Endodermal cell (in vitro differentiated cells): Measurements from ENCODE around the gene P2RX6. TPM values are rescaled to one million over a fixed set of nuclear protein-coding genes. Genes with fewer than 3 reads are reported as not detected.

Source experiments
- DNase-seq: peaks from one replicate; pipeline ENCODE4 v3.0.0-alpha.2; 2017
- H3K27ac ChIP-seq: 2 replicates; pipeline ENCODE4 v1.5.1; 2013; ENCODE audit warnings: mild to moderate bottlenecking, low read depth, low read length, moderate library complexity
- H3K27me3 ChIP-seq: 2 replicates; pipeline ENCODE4 v1.6.1; 2013; ENCODE audit warnings: mild to moderate bottlenecking, low read length, moderate library complexity; ENCODE audit not compliant: insufficient read depth, control insufficient read depth, poor library complexity, severe bottlenecking
- H3K36me3 ChIP-seq: 2 replicates; pipeline ENCODE4 v1.7.0; 2013; ENCODE audit warnings: mild to moderate bottlenecking, low read length, moderate library complexity; ENCODE audit not compliant: control insufficient read depth, insufficient read depth
- H3K4me1 ChIP-seq: one replicate; pipeline ENCODE4 v1.7.0; 2013; ENCODE audit warnings: low read length; ENCODE audit not compliant: control insufficient read depth, insufficient read depth
- H3K4me3 ChIP-seq: 2 replicates; pipeline ENCODE4 v1.5.1; 2013; ENCODE audit warnings: mild to moderate bottlenecking, low read length, moderate library complexity
- H3K9ac ChIP-seq: 2 replicates; pipeline ENCODE4 v1.6.1; 2013; ENCODE audit warnings: mild to moderate bottlenecking, low read length, moderate library complexity; ENCODE audit not compliant: poor library complexity, severe bottlenecking; ENCODE audit errors: extremely low read depth
- H3K9me3 ChIP-seq: 2 replicates; pipeline ENCODE4 v1.6.1; 2013; ENCODE audit warnings: mild to moderate bottlenecking, low read length, moderate library complexity; ENCODE audit not compliant: control insufficient read depth
- H3K27ac Mint-ChIP-seq: 2 replicates; pipeline ENCODE4 v1.8.0; 2020; ENCODE audit warnings: mixed read lengths
- H3K27me3 Mint-ChIP-seq: 2 replicates; pipeline ENCODE4 v1.8.0; 2021; ENCODE audit warnings: mild to moderate bottlenecking, mixed read lengths; ENCODE audit not compliant: insufficient read depth
- H3K36me3 Mint-ChIP-seq: 2 replicates; pipeline ENCODE4 v1.8.0; 2020; ENCODE audit warnings: low read depth, mixed read lengths
- H3K4me1 Mint-ChIP-seq: 2 replicates; pipeline ENCODE4 v1.8.0; 2020; ENCODE audit warnings: mixed read lengths
- H3K4me3 Mint-ChIP-seq: 2 replicates; pipeline ENCODE4 v1.8.0; 2020; ENCODE audit warnings: mild to moderate bottlenecking, moderate library complexity, mixed read lengths
- H3K9me3 Mint-ChIP-seq: 2 replicates; pipeline ENCODE4 v1.8.0; 2020; ENCODE audit warnings: mild to moderate bottlenecking, mixed read lengths
- CTCF ChIP-seq: fragments of 200-600 bp; sonication (generic); conservative IDR thresholded peaks from 2 replicates; pipeline ENCODE4 v1.5.0; 2021; ENCODE audit warnings: antibody characterized with exemption, mild to moderate bottlenecking
- WGBS, 2 experiments: methylation state at CpG; one replicate each; pipeline versions ENCODE4 v1.1.5 to v1.1.7; 2013; ENCODE audit warnings: missing lambda C conversion rate in 2 of 2, mixed read lengths in 1 of 2; ENCODE audit not compliant: insufficient coverage in 1 of 2, insufficient read length in 1 of 2; 5-methylcytosine and 5-hydroxymethylcytosine counted together
- total RNA-seq, 2 donors: library from RNA; stranded (reverse); fragmentation: NEBNext Ultra II Directional in 1 of 2; extraction: Animal tissue kit (Norgen Biotek cat#: 25700) in 1 of 2; gene quantifications; 2 replicates in 1 of 2; 3 replicates in 1 of 2; pipeline ENCODE4 v1.2.1, GENCODE V29; 2021

The P2RX6 gene
- total RNA-seq, 2 donors from 2014 or later: 0.73 to 1.9 TPM

GRCh38 chr22:21054046-21054713 is 39.2 kb downstream of the P2RX6 start:
- Histone ChIP-seq H3K27ac (no peak overlapping the region), H3K4me3 (no peak overlapping the region), H3K9me3 (no peaks in the 10 kb centered on the region), H3K9ac (no peak overlapping the region), H3K4me1 (no peaks in the 10 kb centered on the region), H3K27me3 (no peaks in the 10 kb centered on the region), H3K36me3 (no peaks in the 10 kb centered on the region)
- no peaks in the 10 kb centered on the region for H3K9me3 Mint-ChIP-seq
- peaks cover 18% of the 10 kb centered on the region for H3K4me1 Mint-ChIP-seq
- no peak overlapping the region for H3K27ac Mint-ChIP-seq
- peaks cover 3% of the 10 kb centered on the region for H3K27me3 Mint-ChIP-seq
- no peak for DNase-seq
- no peaks in the 10 kb centered on the region for H3K36me3 Mint-ChIP-seq
- 93 to 94% methylated on average over 11 to 15 of the region's 15 CpGs for WGBS, 2 experiments
- no peak overlapping the region for H3K4me3 Mint-ChIP-seq
- no peak for TF ChIP-seq CTCF

- Mint-ChIP-seq H3K4me1 (peaks cover 18% of the 10 kb centered on the region), H3K27me3 (peaks cover 3% of the 10 kb centered on the region), H3K9me3 (no peaks in the 10 kb centered on the region), H3K27ac (no peak overlapping the region), H3K4me3 (no peak overlapping the region), H3K36me3 (no peaks in the 10 kb centered on the region)
- no peak for TF ChIP-seq CTCF
- Histone ChIP-seq H3K9me3 (no peaks in the 10 kb centered on the region), H3K9ac (no peak overlapping the region), H3K4me3 (no peak overlapping the region), H3K36me3 (no peaks in the 10 kb centered on the region), H3K4me1 (no peaks in the 10 kb centered on the region), H3K27me3 (no peaks in the 10 kb centered on the region), H3K27ac (no peak overlapping the region)
- DNase-seq: no peak
- 87 to 93% methylated on average over 9 to 11 of the region's 11 CpGs for WGBS, 2 experiments
Observed at GRCh38 chr22:21054714-21055563, 40.0 kb downstream of the P2RX6 start.

GRCh38 chr22:21055564-21055834 is 40.5 kb downstream of the P2RX6 start:
- Histone ChIP-seq H3K27ac (no peak overlapping the region), H3K27me3 (no peaks in the 10 kb centered on the region), H3K9me3 (no peaks in the 10 kb centered on the region), H3K9ac (no peak overlapping the region), H3K36me3 (no peaks in the 10 kb centered on the region), H3K4me1 (no peaks in the 10 kb centered on the region), H3K4me3 (no peak overlapping the region)
- Mint-ChIP-seq H3K27ac (no peak overlapping the region), H3K9me3 (no peaks in the 10 kb centered on the region), H3K27me3 (peaks cover 3% of the 10 kb centered on the region), H3K4me1 (peaks cover 18% of the 10 kb centered on the region), H3K36me3 (no peaks in the 10 kb centered on the region), H3K4me3 (no peak overlapping the region)
- no peak for TF ChIP-seq CTCF
- 70 to 94% methylated on average over 2 to 4 of the region's 4 CpGs for WGBS, 2 experiments
- no peak for DNase-seq
